ENCODE results near the gene MAN2C1.

The MAN2C1 gene

DNA sequence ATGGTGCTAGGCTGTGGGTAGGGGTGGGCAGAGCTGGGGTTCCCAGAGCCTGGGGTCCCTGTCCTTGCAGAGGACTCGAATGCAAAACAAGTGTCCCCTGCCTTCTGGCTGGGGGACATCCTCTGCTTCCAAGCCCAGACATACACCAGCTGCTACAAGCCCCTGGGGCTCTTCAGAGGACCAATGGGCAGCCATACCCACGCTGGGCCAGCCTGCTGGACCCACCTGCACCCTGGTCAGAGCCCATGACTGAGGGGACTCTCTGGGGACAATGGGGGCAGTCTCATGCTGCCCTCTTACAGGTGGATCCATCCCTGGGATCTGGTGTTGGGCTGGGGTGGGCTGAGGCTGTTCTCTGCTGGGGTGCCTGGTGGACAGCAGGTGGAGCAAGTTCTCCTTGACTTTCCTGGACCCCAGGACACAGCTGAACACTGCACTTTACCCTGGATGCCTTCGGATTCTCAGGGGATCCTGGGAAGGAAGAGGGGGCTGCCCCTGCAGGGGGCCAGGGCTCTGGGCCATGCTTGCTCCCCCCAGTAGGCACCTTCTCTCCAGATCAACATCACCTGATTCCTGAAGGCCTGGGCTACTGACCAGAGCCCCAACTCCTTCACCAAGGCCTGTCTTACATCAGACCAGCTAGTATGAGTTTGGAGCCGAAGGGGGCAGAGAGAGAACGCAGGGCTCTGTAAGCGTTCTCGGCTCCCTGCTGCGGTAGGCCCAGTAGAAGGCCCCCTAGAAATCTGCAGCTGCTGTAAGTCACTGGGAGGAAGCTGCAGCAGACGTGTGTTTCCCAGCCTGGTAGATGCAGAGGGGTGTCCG lies 39.7 kb downstream of the MAN2C1 start:
- no peaks in the 10 kb centered on the region for H3K36me3 ChIP-seq (ENCODE audit: control insufficient read depth in 2 of 2, insufficient read depth in 1 of 2, low read length in 2 of 2)
- H3K4me1 ChIP-seq (ENCODE audit: control insufficient read depth, insufficient read depth, low read length) = no peaks in the 10 kb centered on the region
- H3K9me3 ChIP-seq (ENCODE audit: control insufficient read depth, insufficient read depth, low read depth, low read length) = no peaks in the 10 kb centered on the region
- H3K4me3 ChIP-seq (ENCODE audit: low read depth, low read length) = no peak overlapping the region
- CTCF ChIA-PET = interaction anchor here (0.5 to 0.9 kb wide), 4 partner anchors 31 to 356 kb away, joined by 3 to 5 read pairs (median 4); partner anchors contain the start of gene MAN2C1
- TF ChIP-seq, protein P1, sequence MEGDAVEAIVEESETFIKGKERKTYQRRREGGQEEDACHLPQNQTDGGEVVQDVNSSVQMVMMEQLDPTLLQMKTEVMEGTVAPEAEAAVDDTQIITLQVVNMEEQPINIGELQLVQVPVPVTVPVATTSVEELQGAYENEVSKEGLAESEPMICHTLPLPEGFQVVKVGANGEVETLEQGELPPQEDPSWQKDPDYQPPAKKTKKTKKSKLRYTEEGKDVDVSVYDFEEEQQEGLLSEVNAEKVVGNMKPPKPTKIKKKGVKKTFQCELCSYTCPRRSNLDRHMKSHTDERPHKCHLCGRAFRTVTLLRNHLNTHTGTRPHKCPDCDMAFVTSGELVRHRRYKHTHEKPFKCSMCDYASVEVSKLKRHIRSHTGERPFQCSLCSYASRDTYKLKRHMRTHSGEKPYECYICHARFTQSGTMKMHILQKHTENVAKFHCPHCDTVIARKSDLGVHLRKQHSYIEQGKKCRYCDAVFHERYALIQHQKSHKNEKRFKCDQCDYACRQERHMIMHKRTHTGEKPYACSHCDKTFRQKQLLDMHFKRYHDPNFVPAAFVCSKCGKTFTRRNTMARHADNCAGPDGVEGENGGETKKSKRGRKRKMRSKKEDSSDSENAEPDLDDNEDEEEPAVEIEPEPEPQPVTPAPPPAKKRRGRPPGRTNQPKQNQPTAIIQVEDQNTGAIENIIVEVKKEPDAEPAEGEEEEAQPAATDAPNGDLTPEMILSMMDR (tag by site-specific recombination; IDR thresholded peaks at IDR 0.05) = peak; percentile 39; the same call in 1 of the 2 replicates
- no peak for TF ChIP-seq PRDM1 (tag by site-specific recombination; IDR thresholded peaks at IDR 0.05)
- no peak for TF ChIP-seq ZNF558 (tag by site-specific recombination; IDR thresholded peaks at IDR 0.05)
- no peak overlapping the region for H3K27ac ChIP-seq (ENCODE audit: extremely low read depth, low read depth, low read length)
- POLR2A ChIA-PET = interaction anchor here (0.8 kb wide), 1 partner anchor 19 kb away, joined by 3 read pairs; no protein-coding TSS in a partner anchor

DNA sequence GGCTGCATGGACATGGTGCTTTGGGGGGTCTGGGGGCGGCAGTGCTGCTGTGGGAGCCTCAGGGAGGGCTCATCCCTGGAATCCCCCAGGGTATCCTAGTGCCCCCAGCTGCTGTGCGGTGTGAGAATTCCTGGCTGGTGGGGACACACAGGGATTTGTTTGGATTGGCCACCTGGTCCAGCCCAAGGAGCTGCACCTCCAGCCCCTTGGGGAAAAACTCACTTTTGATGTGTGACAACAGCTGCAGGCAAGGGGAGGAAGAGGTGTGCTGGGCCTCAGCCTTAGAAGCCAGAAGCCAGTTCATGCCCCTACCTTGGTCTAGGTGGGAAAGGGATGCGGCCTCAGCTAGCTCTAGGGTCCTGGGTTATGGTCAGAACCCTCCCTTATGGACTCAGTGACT lies 40.9 kb downstream of the MAN2C1 start:
- Histone ChIP-seq H3K9me3 (ENCODE audit: control insufficient read depth, insufficient read depth, low read depth, low read length) (no peaks in the 10 kb centered on the region), H3K4me3 (ENCODE audit: low read depth, low read length) (no peak overlapping the region), H3K27ac (ENCODE audit: extremely low read depth, low read depth, low read length) (no peak overlapping the region), H3K36me3 (ENCODE audit: control insufficient read depth in 2 of 2, insufficient read depth in 1 of 2, low read length in 2 of 2) (no peaks in the 10 kb centered on the region), H3K4me1 (ENCODE audit: control insufficient read depth, insufficient read depth, low read length) (no peaks in the 10 kb centered on the region)
- ChIA-PET POLR2A (no interaction called here), CTCF (interaction anchor here (0.6 kb wide), 1 partner anchor 53 kb away, joined by 4 read pairs; no protein-coding TSS in a partner anchor)
- TF ChIP-seq, protein P2, sequence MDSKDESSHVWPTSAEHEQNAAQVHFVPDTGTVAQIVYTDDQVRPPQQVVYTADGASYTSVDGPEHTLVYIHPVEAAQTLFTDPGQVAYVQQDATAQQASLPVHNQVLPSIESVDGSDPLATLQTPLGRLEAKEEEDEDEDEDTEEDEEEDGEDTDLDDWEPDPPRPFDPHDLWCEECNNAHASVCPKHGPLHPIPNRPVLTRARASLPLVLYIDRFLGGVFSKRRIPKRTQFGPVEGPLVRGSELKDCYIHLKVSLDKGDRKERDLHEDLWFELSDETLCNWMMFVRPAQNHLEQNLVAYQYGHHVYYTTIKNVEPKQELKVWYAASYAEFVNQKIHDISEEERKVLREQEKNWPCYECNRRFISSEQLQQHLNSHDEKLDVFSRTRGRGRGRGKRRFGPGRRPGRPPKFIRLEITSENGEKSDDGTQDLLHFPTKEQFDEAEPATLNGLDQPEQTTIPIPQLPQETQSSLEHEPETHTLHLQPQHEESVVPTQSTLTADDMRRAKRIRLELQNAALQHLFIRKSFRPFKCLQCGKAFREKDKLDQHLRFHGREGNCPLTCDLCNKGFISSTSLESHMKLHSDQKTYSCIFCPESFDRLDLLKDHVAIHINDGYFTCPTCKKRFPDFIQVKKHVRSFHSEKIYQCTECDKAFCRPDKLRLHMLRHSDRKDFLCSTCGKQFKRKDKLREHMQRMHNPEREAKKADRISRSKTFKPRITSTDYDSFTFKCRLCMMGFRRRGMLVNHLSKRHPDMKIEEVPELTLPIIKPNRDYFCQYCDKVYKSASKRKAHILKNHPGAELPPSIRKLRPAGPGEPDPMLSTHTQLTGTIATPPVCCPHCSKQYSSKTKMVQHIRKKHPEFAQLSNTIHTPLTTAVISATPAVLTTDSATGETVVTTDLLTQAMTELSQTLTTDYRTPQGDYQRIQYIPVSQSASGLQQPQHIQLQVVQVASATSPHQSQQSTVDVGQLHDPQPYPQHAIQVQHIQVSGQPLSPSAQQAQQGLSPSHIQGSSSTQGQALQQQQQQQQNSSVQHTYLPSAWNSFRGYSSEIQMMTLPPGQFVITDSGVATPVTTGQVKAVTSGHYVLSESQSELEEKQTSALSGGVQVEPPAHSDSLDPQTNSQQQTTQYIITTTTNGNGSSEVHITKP (tag by site-specific recombination; IDR thresholded peaks at IDR 0.05) = 0 out of 2 replicates have a peak, but pooled peaks have one; percentile 45
- TF ChIP-seq KLF7 (tag by site-specific recombination; IDR thresholded peaks at IDR 0.05; ENCODE audit: borderline replicate concordance) = no peak

DNA sequence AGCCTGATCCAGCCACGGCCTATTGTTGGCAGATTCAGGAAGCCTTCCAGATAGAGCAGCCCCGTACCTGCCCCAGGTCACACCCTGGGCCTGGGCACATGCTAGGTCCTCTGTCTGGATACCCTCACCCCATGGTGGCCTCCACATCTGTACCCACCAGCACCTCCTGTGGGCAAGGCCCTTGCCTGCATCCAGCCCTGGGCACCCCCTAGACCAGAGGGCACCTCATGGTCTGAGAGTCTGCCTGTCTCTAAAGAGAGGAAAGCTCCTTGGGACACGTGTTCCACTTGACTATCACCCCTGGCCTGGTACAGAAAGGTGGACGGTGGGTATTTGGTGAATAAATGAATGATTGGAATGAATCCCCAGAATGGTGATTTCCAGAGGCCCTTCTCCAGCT lies 41.4 kb downstream of the MAN2C1 start:
- Histone ChIP-seq H3K4me3 (ENCODE audit: low read depth, low read length) (no peak overlapping the region), H3K4me1 (ENCODE audit: control insufficient read depth, insufficient read depth, low read length) (no peaks in the 10 kb centered on the region), H3K27ac (ENCODE audit: extremely low read depth, low read depth, low read length) (no peak overlapping the region), H3K9me3 (ENCODE audit: control insufficient read depth, insufficient read depth, low read depth, low read length) (no peaks in the 10 kb centered on the region), H3K36me3 (ENCODE audit: control insufficient read depth in 2 of 2, insufficient read depth in 1 of 2, low read length in 2 of 2) (no peaks in the 10 kb centered on the region)
- ChIA-PET CTCF (interaction anchor here (0.6 to 1.1 kb wide), 3 partner anchors 8 to 52 kb away, joined by 3 to 4 read pairs (median 3); partner anchors contain the start of gene MAN2C1), POLR2A (no interaction called here)
- no peak for TF ChIP-seq MYNN (tag by site-specific recombination; IDR thresholded peaks at IDR 0.05; ENCODE audit: borderline replicate concordance)
- no peak for TF ChIP-seq YY2 (tag by site-specific recombination; IDR thresholded peaks at IDR 0.05)
- TF ChIP-seq HOXD13 (CRISPR knock-in tag; IDR thresholded peaks at IDR 0.05; ENCODE audit: borderline replicate concordance) = no peak
- TF ChIP-seq ZNF112 (tag by site-specific recombination; IDR thresholded peaks at IDR 0.05) = no peak
- no peak for TF ChIP-seq ZNF791 (tag by site-specific recombination; IDR thresholded peaks at IDR 0.05)
- no peak for TF ChIP-seq GLIS2 (tag by site-specific recombination; IDR thresholded peaks at IDR 0.05)
- TF ChIP-seq, protein P3, sequence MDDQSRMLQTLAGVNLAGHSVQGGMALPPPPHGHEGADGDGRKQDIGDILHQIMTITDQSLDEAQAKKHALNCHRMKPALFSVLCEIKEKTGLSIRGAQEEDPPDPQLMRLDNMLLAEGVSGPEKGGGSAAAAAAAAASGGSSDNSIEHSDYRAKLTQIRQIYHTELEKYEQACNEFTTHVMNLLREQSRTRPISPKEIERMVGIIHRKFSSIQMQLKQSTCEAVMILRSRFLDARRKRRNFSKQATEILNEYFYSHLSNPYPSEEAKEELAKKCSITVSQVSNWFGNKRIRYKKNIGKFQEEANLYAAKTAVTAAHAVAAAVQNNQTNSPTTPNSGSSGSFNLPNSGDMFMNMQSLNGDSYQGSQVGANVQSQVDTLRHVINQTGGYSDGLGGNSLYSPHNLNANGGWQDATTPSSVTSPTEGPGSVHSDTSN (CRISPR knock-in tag; IDR thresholded peaks at IDR 0.05) = no peak
- no peak for TF ChIP-seq ZNF596 (tag by site-specific recombination; IDR thresholded peaks at IDR 0.05)
- no peak for TF ChIP-seq GFI1B (tag by site-specific recombination; IDR thresholded peaks at IDR 0.05)
